ENCODE measurements around the gene TAPT1. TPM values are rescaled to one million over a fixed set of nuclear protein-coding genes. Genes with fewer than 3 reads are reported as not detected.
"Not testable (repeated sequence)": the region's sequence is repeated elsewhere in the genome, so short reads cannot be mapped to it uniquely, and the experiment has no call there.

The TAPT1 gene, protein sequence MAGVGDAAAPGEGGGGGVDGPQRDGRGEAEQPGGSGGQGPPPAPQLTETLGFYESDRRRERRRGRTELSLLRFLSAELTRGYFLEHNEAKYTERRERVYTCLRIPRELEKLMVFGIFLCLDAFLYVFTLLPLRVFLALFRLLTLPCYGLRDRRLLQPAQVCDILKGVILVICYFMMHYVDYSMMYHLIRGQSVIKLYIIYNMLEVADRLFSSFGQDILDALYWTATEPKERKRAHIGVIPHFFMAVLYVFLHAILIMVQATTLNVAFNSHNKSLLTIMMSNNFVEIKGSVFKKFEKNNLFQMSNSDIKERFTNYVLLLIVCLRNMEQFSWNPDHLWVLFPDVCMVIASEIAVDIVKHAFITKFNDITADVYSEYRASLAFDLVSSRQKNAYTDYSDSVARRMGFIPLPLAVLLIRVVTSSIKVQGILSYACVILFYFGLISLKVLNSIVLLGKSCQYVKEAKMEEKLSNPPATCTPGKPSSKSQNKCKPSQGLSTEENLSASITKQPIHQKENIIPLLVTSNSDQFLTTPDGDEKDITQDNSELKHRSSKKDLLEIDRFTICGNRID
- total RNA-seq: 10 to 100 TPM; 13.8 to 27.7 (median 19.2) TPM
- 10 to 100 TPM in 1 of 2 donors, 1 to 10 TPM in 1; 7.3 to 21.3 TPM for polyA plus RNA-seq

DNA sequence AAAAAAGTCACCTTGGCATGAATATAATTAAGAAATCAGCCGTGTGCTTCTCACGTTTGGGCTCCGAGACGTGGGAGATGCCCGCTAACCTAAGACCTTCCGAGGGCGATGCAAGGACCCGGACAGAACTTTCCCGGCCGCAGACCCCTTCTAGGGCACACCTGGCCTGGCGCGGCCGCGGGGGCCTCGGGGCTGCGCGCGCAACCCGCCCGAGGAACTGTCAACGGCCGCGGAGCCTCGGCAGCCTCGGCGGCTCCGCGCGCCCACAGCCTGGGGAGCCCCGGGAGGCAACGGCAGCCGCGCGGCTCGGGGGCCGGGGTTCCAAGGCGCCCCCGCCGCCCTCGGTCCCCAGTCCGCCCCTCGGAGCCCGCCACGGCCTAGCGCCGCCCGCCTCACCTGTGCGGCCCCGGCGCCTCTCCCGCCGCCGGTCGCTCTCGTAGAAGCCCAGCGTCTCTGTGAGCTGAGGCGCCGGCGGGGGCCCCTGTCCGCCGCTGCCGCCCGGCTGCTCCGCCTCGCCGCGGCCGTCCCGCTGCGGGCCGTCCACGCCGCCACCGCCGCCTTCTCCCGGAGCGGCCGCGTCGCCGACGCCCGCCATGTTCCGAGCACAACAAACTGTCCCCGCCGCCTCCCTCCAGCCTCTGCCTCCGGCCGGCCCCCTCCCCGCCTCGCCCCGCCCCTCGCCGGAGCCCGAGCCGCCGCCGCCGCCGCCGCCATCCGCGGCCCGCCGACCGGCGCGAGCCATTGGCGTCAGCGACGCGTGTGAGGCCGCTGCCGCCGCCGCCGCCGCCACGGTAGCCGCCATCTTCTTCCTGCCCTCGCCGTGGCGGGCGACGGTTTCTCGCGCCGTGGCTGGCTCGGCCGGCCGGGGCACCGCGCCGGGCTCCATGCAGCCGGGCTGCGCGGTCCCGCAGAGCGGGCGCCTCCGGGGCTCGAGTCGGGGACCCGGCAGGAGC is at the start of gene TAPT1:
TAPT1 (minus strand) TSS at position 609 of the 953 bp plus-strand sequence; CDS start at position 595, 14 bp downstream.
- Histone ChIP-seq H3K9me3 (no peaks in the 10 kb centered on the region), H3K27me3 (no peaks in the 10 kb centered on the region), H3K27ac (peak within 1 kb of the TSS; percentile 88 to 97 (median 96)), H3K4me1 (peaks cover 25 to 39% (median 35%) of the 10 kb centered on the region in 3 donors), H3K36me3 (no peaks in the 10 kb centered on the region), H3K4me3 (peak within 1 kb of the TSS; percentile 76 to 93 (median 82))
- TF ChIP-seq CTCF (IDR thresholded peaks at IDR 0.05): no peak
- ATAC-seq: peak; percentile 76 to 89 (median 80)
- intact Hi-C loops (cut with DNase I): no loop called here
- WGBS, 2 donors: 0% methylated on average over 61 to 143 of the region's 143 CpGs
- no peak for FAIRE-seq
- peak; percentile 82 to 94 (median 87) for DNase-seq

- DNase-seq (no peak), FAIRE-seq (no peak), ATAC-seq (no peak)
- Histone ChIP-seq H3K9me3 (no peaks in the 10 kb centered on the region), H3K4me1 (no peaks in the 10 kb centered on the region), H3K36me3 (no peaks in the 10 kb centered on the region), H3K27ac (no peak overlapping the region), H3K4me3 (no peak overlapping the region), H3K27me3 (no peaks in the 10 kb centered on the region)
- WGBS, 2 donors: 37 to 40% methylated on average over 4 of the region's 4 CpGs
- TF ChIP-seq CTCF (IDR thresholded peaks at IDR 0.05): no peak
- intact Hi-C loops (cut with DNase I): no loop called here
These were observed 45.1 kb upstream of the TAPT1 start for GRCh38 chr4:16271411-16271810.

- Histone ChIP-seq H3K4me3 (no peak overlapping the region), H3K4me1 (no peaks in the 10 kb centered on the region), H3K27ac (no peak overlapping the region), H3K36me3 (no peaks in the 10 kb centered on the region), H3K9me3 (no peaks in the 10 kb centered on the region), H3K27me3 (no peaks in the 10 kb centered on the region)
- TF ChIP-seq CTCF (IDR thresholded peaks at IDR 0.05): no peak
- intact Hi-C loops (cut with DNase I): no loop called here
- 71 to 75% methylated on average over 6 of the region's 6 CpGs for WGBS, 2 donors
- ATAC-seq: peak in 2 of 4 donors; percentile 57 to 70
- FAIRE-seq: no peak
- DNase-seq: no peak
These were observed 44.4 kb upstream of the TAPT1 start for GRCh38 chr4:16270454-16271328.

GRCh38 chr4:16269742-16270453 is 43.6 kb upstream of the TAPT1 start:
- not testable (repeated sequence) for H3K9me3 ChIP-seq, H3K4me3 ChIP-seq, FAIRE-seq, DNase-seq, H3K36me3 ChIP-seq, H3K27ac ChIP-seq, H3K27me3 ChIP-seq, H3K4me1 ChIP-seq
- peak in 2 of 4 donors; percentile 57 to 71 for ATAC-seq
- WGBS, 2 donors: 82 to 88% methylated on average over 4 of the region's 4 CpGs
- intact Hi-C loops (cut with DNase I): loop anchor here in 2 of 3 donors (10.0 kb wide), 2 partner anchors 65 to 245 kb away; no protein-coding TSS in a partner anchor

Measured in pancreas (tissue), 10 donors.